Measurements from ENCODE around the gene ATRAID.
A peak's percentile ranks its signal among the peaks of the same experiment; 100 is the strongest.

ATRAID gene

GRCh38 chr2:27247893-27248292 lies 36.1 kb downstream of the ATRAID start:
- no peak for DNase-seq (ENCODE audit: extremely low read depth in 1 of 2, low read depth in 1 of 2)

- DNase-seq (ENCODE audit: extremely low read depth in 1 of 2, low read depth in 1 of 2): no peak
Measured at GRCh38 chr2:27249159-27249890, 37.5 kb downstream of the ATRAID start.

- peak; percentile 37 to 47 for DNase-seq (ENCODE audit: extremely low read depth in 1 of 2, low read depth in 1 of 2)
Measured at GRCh38 chr2:27249891-27250651, 38.2 kb downstream of the ATRAID start.

- DNase-seq (ENCODE audit: extremely low read depth in 1 of 2, low read depth in 1 of 2): no peak
Measured at GRCh38 chr2:27250652-27251379, 39.0 kb downstream of the ATRAID start.

GRCh38 chr2:27251766-27252165 lies 39.9 kb downstream of the ATRAID start:
- DNase-seq (ENCODE audit: extremely low read depth in 1 of 2, low read depth in 1 of 2): no peak

- DNase-seq (ENCODE audit: extremely low read depth in 1 of 2, low read depth in 1 of 2): no peak
Measured at GRCh38 chr2:27255187-27255586, 43.3 kb downstream of the ATRAID start.

GRCh38 chr2:27255660-27256059 lies 43.8 kb downstream of the ATRAID start:
- no peak for DNase-seq (ENCODE audit: extremely low read depth in 1 of 2, low read depth in 1 of 2)

GRCh38 chr2:27256855-27257454 lies 45.1 kb downstream of the ATRAID start:
- DNase-seq (ENCODE audit: extremely low read depth in 1 of 2, low read depth in 1 of 2): no peak

- DNase-seq (ENCODE audit: extremely low read depth in 1 of 2, low read depth in 1 of 2): no peak
Measured at GRCh38 chr2:27258051-27258450, 46.2 kb downstream of the ATRAID start.

- DNase-seq (ENCODE audit: extremely low read depth in 1 of 2, low read depth in 1 of 2): no peak
Measured at GRCh38 chr2:27261241-27261925, 49.5 kb downstream of the ATRAID start.

GRCh38 chr2:27261926-27262298 lies 50.1 kb downstream of the ATRAID start:
- no peak for DNase-seq (ENCODE audit: extremely low read depth in 1 of 2, low read depth in 1 of 2)

GRCh38 chr2:27262379-27263286 lies 50.8 kb downstream of the ATRAID start, which contains the start of gene SLC30A3:
Gene SLC30A3 (minus strand): TSS chr2:27263047. CDS start chr2:27262906, 141 bp downstream.
- peak; percentile 45 to 55 for DNase-seq (ENCODE audit: extremely low read depth in 1 of 2, low read depth in 1 of 2)

GRCh38 chr2:27263287-27264252 lies 51.7 kb downstream of the ATRAID start:
- DNase-seq (ENCODE audit: extremely low read depth in 1 of 2, low read depth in 1 of 2): no peak

GRCh38 chr2:27264253-27264752 lies 52.5 kb downstream of the ATRAID start:
- no peak for DNase-seq (ENCODE audit: extremely low read depth in 1 of 2, low read depth in 1 of 2)

GRCh38 chr2:27264753-27265535 lies 53.1 kb downstream of the ATRAID start:
- peak; percentile 23 to 39 for DNase-seq (ENCODE audit: extremely low read depth in 1 of 2, low read depth in 1 of 2)

GRCh38 chr2:27265536-27265870 lies 53.7 kb downstream of the ATRAID start:
- DNase-seq (ENCODE audit: extremely low read depth in 1 of 2, low read depth in 1 of 2): no peak

All from stimulated activated CD8-positive, alpha-beta memory T cell treated with anti-CD3 and anti-CD28 coated beads, Interleukin-7, amount 100 ng/mL, for 48 hours (primary cell).